Neural cell (in vitro differentiated cells): ENCODE measurements around the gene KLHL9. TPM values are rescaled to one million over a fixed set of nuclear protein-coding genes. Genes with fewer than 3 reads are reported as not detected.

Experiments
- H2AFZ ChIP-seq: fragments of 200-600, 300-800 bp; sonication (generic), shearing (Covaris generic); 2 replicates; pipeline ENCODE4 v1.6.0; 2014; ENCODE audit warnings: low read depth, mild to moderate bottlenecking, antibody characterized with exemption, low read length, moderate library complexity
- H3F3A ChIP-seq: fragments of 200-600 bp; shearing (Covaris generic); 2 replicates; pipeline ENCODE4 v1.6.1; 2016; ENCODE audit warnings: mild to moderate bottlenecking, moderate library complexity, mixed read lengths, antibody characterized with exemption, low read length; ENCODE audit not compliant: insufficient read depth, poor library complexity, severe bottlenecking
- H3K27ac ChIP-seq: fragments of 200-600, 300-800 bp; sonication (generic), shearing (Covaris generic); 2 replicates; pipeline ENCODE4 v1.5.1; 2014; ENCODE audit warnings: mild to moderate bottlenecking, low read length, moderate library complexity
- H3K27me3 ChIP-seq: fragments of 300-800, 200-600 bp; sonication (generic), shearing (Covaris generic); 2 replicates; pipeline ENCODE4 v1.6.0; 2014; ENCODE audit warnings: mild to moderate bottlenecking, low read depth, low read length, moderate library complexity; ENCODE audit not compliant: insufficient read depth
- H3K36me3 ChIP-seq: fragments of 300-800, 200-600 bp; sonication (generic), shearing (Covaris generic); 2 replicates; pipeline ENCODE4 v1.5.1; 2014; ENCODE audit warnings: mild to moderate bottlenecking, antibody characterized with exemption, low read length, moderate library complexity; ENCODE audit not compliant: insufficient read depth
- H3K4me2 ChIP-seq: fragments of 300-800, 200-600 bp; sonication (generic), shearing (Covaris generic); 2 replicates; pipeline ENCODE4 v1.6.0; 2014; ENCODE audit warnings: mild to moderate bottlenecking, low read length
- H3K4me3 ChIP-seq: fragments of 300-800, 200-600 bp; sonication (generic), shearing (Covaris generic); 2 replicates; pipeline ENCODE4 v1.5.1; 2014; ENCODE audit warnings: mild to moderate bottlenecking, low read length, moderate library complexity
- H3K79me2 ChIP-seq: fragments of 200-600 bp; shearing (Covaris generic); replicated peaks from 2 replicates; pipeline ENCODE4 v1.6.0; 2014; ENCODE audit warnings: mild to moderate bottlenecking, low read length, moderate library complexity; ENCODE audit not compliant: insufficient read depth
- H3K9ac ChIP-seq: fragments of 300-800, 200-600 bp; sonication (generic), shearing (Covaris generic); 2 replicates; pipeline ENCODE4 v1.6.1; 2016; ENCODE audit warnings: mild to moderate bottlenecking, low read length, mixed read lengths
- H3K9me2 ChIP-seq: fragments of 200-600 bp; shearing (Covaris generic); 2 replicates; pipeline ENCODE4 v1.6.1; 2016; ENCODE audit warnings: mild to moderate bottlenecking, low read length, mixed read lengths; ENCODE audit not compliant: insufficient read depth
- H3K9me3 ChIP-seq: fragments of 200-600, 300-800 bp; sonication (generic), shearing (Covaris generic); 2 replicates; pipeline ENCODE4 v1.6.1; 2016; ENCODE audit warnings: mild to moderate bottlenecking, mixed run types, low read length, moderate library complexity, mixed read lengths
- H4K20me1 ChIP-seq: fragments of 200-600 bp; shearing (Covaris generic); 2 replicates; pipeline ENCODE4 v1.6.1; 2016; ENCODE audit warnings: mild to moderate bottlenecking, mixed run types; ENCODE audit not compliant: insufficient read depth
- EP300 ChIP-seq: fragments of 450-650 bp; conservative IDR thresholded peaks from 2 replicates; pipeline ENCODE4 v1.6.1; 2014; ENCODE audit warnings: antibody characterized with exemption, mild to moderate bottlenecking, moderate library complexity; ENCODE audit not compliant: poor library complexity, severe bottlenecking
- EZH2 ChIP-seq: fragments of 200-600, 300-800 bp; shearing (Covaris generic), sonication (generic); IDR thresholded peaks from 2 replicates; pipeline ENCODE4 v1.6.1; 2014; ENCODE audit warnings: antibody characterized with exemption, low read length, borderline replicate concordance, mild to moderate bottlenecking; ENCODE audit not compliant: insufficient read depth, poor library complexity, severe bottlenecking
- MXI1 ChIP-seq: fragments of 450-650 bp; conservative IDR thresholded peaks from 2 replicates; pipeline ENCODE4 v1.6.1; 2014; ENCODE audit warnings: antibody characterized with exemption, mild to moderate bottlenecking; ENCODE audit not compliant: poor library complexity, severe bottlenecking
- POLR2AphosphoS5 ChIP-seq: IDR thresholded peaks from 2 replicates; pipeline ENCODE4 v1.6.1; 2012
- RAD21 ChIP-seq: fragments of 450-650 bp; conservative IDR thresholded peaks from 2 replicates; pipeline ENCODE4 v1.6.1; 2014; ENCODE audit warnings: antibody characterized with exemption, mild to moderate bottlenecking, moderate library complexity
- SMC3 ChIP-seq: fragments of 450-650 bp; conservative IDR thresholded peaks from 2 replicates; pipeline ENCODE4 v1.6.1; 2014; ENCODE audit warnings: antibody characterized with exemption, mild to moderate bottlenecking, moderate library complexity; ENCODE audit not compliant: poor library complexity
- TAF1 ChIP-seq: IDR thresholded peaks from 2 replicates; pipeline ENCODE4 v1.6.1; 2012; ENCODE audit warnings: low read depth
- polyA plus RNA-seq: library from polyadenylated mRNA; depleted of rRNA; stranded (reverse); fragments of >200 nt; gene quantifications from 2 replicates; pipeline ENCODE4 v1.2.3, GENCODE V29; 2014
- TF ChIP-seq, protein P1 (sequence below): IDR thresholded peaks from 2 replicates; pipeline ENCODE4 v1.6.1; 2012; ENCODE audit warnings: borderline replicate concordance
- TF ChIP-seq, protein P2 (sequence below): fragments of 450-650 bp; IDR thresholded peaks from 2 replicates; pipeline ENCODE4 v1.5.1; 2014; ENCODE audit warnings: antibody characterized with exemption, mild to moderate bottlenecking, moderate library complexity; ENCODE audit not compliant: poor library complexity, severe bottlenecking

The KLHL9 gene
- polyA plus RNA-seq, 1 donor from 2014 or later = 40.9 TPM

- H3K27ac ChIP-seq = no peak overlapping the region
- H4K20me1 ChIP-seq = no peaks in the 10 kb centered on the region
- H3K9me3 ChIP-seq = no peaks in the 10 kb centered on the region
- H3K9ac ChIP-seq = no peak overlapping the region
- TF ChIP-seq, protein P1, sequence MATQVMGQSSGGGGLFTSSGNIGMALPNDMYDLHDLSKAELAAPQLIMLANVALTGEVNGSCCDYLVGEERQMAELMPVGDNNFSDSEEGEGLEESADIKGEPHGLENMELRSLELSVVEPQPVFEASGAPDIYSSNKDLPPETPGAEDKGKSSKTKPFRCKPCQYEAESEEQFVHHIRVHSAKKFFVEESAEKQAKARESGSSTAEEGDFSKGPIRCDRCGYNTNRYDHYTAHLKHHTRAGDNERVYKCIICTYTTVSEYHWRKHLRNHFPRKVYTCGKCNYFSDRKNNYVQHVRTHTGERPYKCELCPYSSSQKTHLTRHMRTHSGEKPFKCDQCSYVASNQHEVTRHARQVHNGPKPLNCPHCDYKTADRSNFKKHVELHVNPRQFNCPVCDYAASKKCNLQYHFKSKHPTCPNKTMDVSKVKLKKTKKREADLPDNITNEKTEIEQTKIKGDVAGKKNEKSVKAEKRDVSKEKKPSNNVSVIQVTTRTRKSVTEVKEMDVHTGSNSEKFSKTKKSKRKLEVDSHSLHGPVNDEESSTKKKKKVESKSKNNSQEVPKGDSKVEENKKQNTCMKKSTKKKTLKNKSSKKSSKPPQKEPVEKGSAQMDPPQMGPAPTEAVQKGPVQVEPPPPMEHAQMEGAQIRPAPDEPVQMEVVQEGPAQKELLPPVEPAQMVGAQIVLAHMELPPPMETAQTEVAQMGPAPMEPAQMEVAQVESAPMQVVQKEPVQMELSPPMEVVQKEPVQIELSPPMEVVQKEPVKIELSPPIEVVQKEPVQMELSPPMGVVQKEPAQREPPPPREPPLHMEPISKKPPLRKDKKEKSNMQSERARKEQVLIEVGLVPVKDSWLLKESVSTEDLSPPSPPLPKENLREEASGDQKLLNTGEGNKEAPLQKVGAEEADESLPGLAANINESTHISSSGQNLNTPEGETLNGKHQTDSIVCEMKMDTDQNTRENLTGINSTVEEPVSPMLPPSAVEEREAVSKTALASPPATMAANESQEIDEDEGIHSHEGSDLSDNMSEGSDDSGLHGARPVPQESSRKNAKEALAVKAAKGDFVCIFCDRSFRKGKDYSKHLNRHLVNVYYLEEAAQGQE = no peak
- no peak for TF ChIP-seq EP300
- TF ChIP-seq RAD21 = no peak
- no peak for TF ChIP-seq SMC3
- TF ChIP-seq POLR2AphosphoS5 = no peak
- TF ChIP-seq, protein P2, sequence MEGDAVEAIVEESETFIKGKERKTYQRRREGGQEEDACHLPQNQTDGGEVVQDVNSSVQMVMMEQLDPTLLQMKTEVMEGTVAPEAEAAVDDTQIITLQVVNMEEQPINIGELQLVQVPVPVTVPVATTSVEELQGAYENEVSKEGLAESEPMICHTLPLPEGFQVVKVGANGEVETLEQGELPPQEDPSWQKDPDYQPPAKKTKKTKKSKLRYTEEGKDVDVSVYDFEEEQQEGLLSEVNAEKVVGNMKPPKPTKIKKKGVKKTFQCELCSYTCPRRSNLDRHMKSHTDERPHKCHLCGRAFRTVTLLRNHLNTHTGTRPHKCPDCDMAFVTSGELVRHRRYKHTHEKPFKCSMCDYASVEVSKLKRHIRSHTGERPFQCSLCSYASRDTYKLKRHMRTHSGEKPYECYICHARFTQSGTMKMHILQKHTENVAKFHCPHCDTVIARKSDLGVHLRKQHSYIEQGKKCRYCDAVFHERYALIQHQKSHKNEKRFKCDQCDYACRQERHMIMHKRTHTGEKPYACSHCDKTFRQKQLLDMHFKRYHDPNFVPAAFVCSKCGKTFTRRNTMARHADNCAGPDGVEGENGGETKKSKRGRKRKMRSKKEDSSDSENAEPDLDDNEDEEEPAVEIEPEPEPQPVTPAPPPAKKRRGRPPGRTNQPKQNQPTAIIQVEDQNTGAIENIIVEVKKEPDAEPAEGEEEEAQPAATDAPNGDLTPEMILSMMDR = no peak
- no peak for TF ChIP-seq TAF1
- TF ChIP-seq EZH2 = no peak
- no peak overlapping the region for H3K4me3 ChIP-seq
- H2AFZ ChIP-seq = no peak overlapping the region
- no peaks in the 10 kb centered on the region for H3K9me2 ChIP-seq
- no peaks in the 10 kb centered on the region for H3K36me3 ChIP-seq
- no peaks in the 10 kb centered on the region for H3F3A ChIP-seq
- no peaks in the 10 kb centered on the region for H3K79me2 ChIP-seq
- H3K27me3 ChIP-seq = no peaks in the 10 kb centered on the region
- H3K4me2 ChIP-seq = no peak overlapping the region
Observed at GRCh38 chr9:21314152-21314551, 21.1 kb downstream of the KLHL9 start.

DNA sequence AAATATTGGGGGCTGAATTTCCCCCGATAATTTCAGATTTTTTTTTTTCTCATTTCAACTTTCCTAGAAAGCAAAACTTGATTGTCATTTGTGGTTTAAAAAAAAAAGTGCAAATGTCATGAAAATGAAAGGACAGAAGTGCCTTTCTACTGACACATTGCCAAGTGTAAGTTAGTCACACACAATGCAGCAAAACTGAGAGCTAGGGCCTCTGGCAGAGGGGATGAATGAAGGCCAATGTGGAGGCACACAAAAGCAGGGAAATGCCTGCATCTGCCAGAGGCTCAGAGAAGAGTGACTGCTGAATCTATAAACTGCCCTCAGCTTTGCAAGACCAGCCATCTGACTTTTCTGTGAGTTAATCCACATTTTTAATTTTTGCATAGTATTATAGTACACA, 23.3 kb downstream of the KLHL9 start:
- no peaks in the 10 kb centered on the region for H3K36me3 ChIP-seq
- no peak overlapping the region for H3K4me2 ChIP-seq
- no peaks in the 10 kb centered on the region for H4K20me1 ChIP-seq
- no peak overlapping the region for H3K9ac ChIP-seq
- no peaks in the 10 kb centered on the region for H3K79me2 ChIP-seq
- no peaks in the 10 kb centered on the region for H3K9me2 ChIP-seq
- H3K9me3 ChIP-seq = no peaks in the 10 kb centered on the region
- no peak overlapping the region for H3K4me3 ChIP-seq
- H3F3A ChIP-seq = no peaks in the 10 kb centered on the region
- no peak overlapping the region for H2AFZ ChIP-seq
- no peak overlapping the region for H3K27ac ChIP-seq
- no peaks in the 10 kb centered on the region for H3K27me3 ChIP-seq
- no peak for TF ChIP-seq SMC3
- TF ChIP-seq EP300 = no peak
- TF ChIP-seq, protein P2 = no peak
- no peak for TF ChIP-seq TAF1
- no peak for TF ChIP-seq EZH2
- TF ChIP-seq, protein P1 = no peak
- no peak for TF ChIP-seq RAD21
- TF ChIP-seq MXI1 = no peak
- no peak for TF ChIP-seq POLR2AphosphoS5
